Tibial artery (tissue), 4 donors: ENCODE measurements around the gene MED12L.
"Not testable (repeated sequence)": the region's sequence is repeated elsewhere in the genome, so short reads cannot be mapped to it uniquely, and the experiment has no call there.

Experiments
- DNase-seq, 2 donors: peaks; one replicate each; pipeline ENCODE4 v3.0.0-alpha.2; 2019
- H3K27ac ChIP-seq, 2 donors: fragments of 200-600 bp; sonication (generic) in 1 of 2; 1 replicate in 1 of 2; 2 replicates in 1 of 2; pipeline ENCODE4 v1.5.1; 2018 to 2019; ENCODE audit warnings: mild to moderate bottlenecking in 1 of 2
- H3K27me3 ChIP-seq, 2 donors: fragments of 200-600 bp; sonication (generic) in 1 of 2; one replicate each; pipeline versions ENCODE4 v1.5.1 to v1.6.0; 2016 to 2019
- H3K36me3 ChIP-seq, 3 donors: fragments of 200-600 bp; sonication (generic) in 2 of 3; one replicate each; pipeline ENCODE4 v1.5.1; 2016 to 2019; ENCODE audit warnings: mild to moderate bottlenecking in 2 of 3
- H3K4me1 ChIP-seq, 4 donors: fragments of 200-600 bp; sonication (generic) in 2 of 4; 1 replicate in 3 of 4; 2 replicates in 1 of 4; pipeline ENCODE4 v1.5.1; 2016 to 2019
- H3K4me3 ChIP-seq, 2 donors: fragments of 200-600 bp; sonication (generic) in 1 of 2; 1 replicate in 1 of 2; 2 replicates in 1 of 2; pipeline ENCODE4 v1.5.1; 2018 to 2019; ENCODE audit warnings: mild to moderate bottlenecking in 2 of 2
- H3K9me3 ChIP-seq, 3 donors: fragments of 200-600 bp; sonication (generic) in 1 of 3; one replicate each; pipeline ENCODE4 v1.5.1; 2016 to 2019
- intact Hi-C: fragments of 100-400 bp; cut with DNase I; formaldehyde crosslinking; loops from one replicate; pipeline ENCODE4 v1.15.0; 2023; ENCODE audit warnings: low total_unique reads
- TF ChIP-seq, protein P1 (sequence below), 2 experiments: fragments of 200-600 bp in 1 of 2; fragments of 450-650 bp in 1 of 2; IDR thresholded peaks; one replicate each; pipeline ENCODE4 v1.5.1; 2017 to 2019; ENCODE audit warnings: antibody characterized with exemption in 2 of 2, mild to moderate bottlenecking in 1 of 2, moderate library complexity in 1 of 2

MED12L gene

GRCh38 chr3:151165226-151165625 lies 79.8 kb downstream of the MED12L start:
- H3K27ac ChIP-seq: no peak overlapping the region
- no peak overlapping the region for H3K4me3 ChIP-seq
- intact Hi-C loops: loop anchor here (10.0 kb wide), 1 partner anchor 120 kb away; no protein-coding TSS in a partner anchor
- H3K4me1 ChIP-seq: no peaks in the 10 kb centered on the region
- no peaks in the 10 kb centered on the region for H3K27me3 ChIP-seq
- DNase-seq: no peak
- H3K9me3 ChIP-seq: no peaks in the 10 kb centered on the region
- TF ChIP-seq, protein P1, sequence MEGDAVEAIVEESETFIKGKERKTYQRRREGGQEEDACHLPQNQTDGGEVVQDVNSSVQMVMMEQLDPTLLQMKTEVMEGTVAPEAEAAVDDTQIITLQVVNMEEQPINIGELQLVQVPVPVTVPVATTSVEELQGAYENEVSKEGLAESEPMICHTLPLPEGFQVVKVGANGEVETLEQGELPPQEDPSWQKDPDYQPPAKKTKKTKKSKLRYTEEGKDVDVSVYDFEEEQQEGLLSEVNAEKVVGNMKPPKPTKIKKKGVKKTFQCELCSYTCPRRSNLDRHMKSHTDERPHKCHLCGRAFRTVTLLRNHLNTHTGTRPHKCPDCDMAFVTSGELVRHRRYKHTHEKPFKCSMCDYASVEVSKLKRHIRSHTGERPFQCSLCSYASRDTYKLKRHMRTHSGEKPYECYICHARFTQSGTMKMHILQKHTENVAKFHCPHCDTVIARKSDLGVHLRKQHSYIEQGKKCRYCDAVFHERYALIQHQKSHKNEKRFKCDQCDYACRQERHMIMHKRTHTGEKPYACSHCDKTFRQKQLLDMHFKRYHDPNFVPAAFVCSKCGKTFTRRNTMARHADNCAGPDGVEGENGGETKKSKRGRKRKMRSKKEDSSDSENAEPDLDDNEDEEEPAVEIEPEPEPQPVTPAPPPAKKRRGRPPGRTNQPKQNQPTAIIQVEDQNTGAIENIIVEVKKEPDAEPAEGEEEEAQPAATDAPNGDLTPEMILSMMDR (IDR thresholded peaks at IDR 0.05): no peak
- H3K36me3 ChIP-seq: no peaks in the 10 kb centered on the region

DNA sequence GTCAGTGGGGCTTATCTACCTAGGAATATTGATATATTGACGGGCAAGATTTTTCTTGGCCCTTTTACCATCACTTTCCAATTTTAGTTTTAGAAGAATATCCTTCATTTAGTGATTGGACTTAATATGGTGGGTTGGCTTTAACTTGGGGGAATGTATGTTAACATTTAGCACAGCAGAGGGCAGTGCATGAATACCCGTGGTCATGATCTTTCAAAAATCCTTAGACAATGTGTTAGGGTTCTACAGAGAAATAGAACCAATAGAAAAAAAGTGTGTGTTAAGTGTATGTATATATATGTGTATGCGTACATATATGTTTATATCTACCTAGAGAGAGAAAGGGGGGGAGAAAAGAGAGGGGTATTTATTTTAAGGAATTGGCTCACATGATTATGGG lies 80.7 kb downstream of the MED12L start:
- H3K4me3 ChIP-seq: no peak overlapping the region
- no peak overlapping the region for H3K27ac ChIP-seq
- TF ChIP-seq, protein P1 (IDR thresholded peaks at IDR 0.05): no peak
- intact Hi-C loops: loop anchor here (10.0 kb wide), 1 partner anchor 119 kb away; no protein-coding TSS in a partner anchor
- H3K4me1 ChIP-seq: no peaks in the 10 kb centered on the region
- H3K36me3 ChIP-seq: no peaks in the 10 kb centered on the region
- H3K9me3 ChIP-seq: no peaks in the 10 kb centered on the region
- no peaks in the 10 kb centered on the region for H3K27me3 ChIP-seq
- no peak for DNase-seq

DNA sequence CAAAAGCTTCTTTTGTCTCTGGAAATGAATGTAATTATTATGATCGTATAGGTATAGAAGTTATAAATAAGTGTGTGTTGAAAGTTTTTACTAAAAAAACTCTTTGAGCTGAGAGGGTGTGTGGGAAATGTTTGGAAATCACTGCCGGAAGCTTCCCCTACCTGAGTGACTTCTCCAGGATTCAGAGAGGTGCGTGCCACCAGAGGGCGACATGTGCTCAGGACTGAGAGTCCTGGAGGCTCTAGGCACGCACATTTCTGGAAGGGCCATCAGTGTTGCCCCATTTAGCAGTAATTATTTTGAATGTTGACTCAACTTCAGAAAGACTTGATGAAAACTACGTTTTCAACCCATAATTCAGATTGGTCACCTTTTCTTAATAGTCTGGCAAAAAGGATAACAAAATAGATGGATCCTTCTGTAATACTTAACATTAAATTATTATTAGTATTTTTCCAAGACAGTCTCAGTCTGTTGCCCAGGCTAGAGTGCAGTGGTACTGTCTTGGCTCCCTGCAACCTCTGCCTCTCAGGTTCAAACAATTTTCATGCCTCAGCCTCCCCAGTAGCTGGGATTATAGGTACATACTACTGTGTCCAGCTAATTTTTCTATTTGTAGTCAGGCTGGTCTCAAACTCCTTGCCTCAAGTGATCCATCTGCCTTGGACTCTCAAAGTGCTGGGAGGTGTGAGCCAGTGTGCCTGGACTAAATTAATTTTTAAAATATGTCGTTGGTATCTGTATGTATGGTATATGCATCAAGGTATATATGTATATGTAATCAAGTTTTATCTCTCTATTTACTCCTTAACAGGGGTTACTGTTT lies 83.0 kb downstream of the MED12L start:
- TF ChIP-seq, protein P1 (IDR thresholded peaks at IDR 0.05): peak; percentile 55 to 60
- no peaks in the 10 kb centered on the region for H3K4me1 ChIP-seq
- intact Hi-C loops: loop anchor here (10.0 kb wide), 1 partner anchor 116 kb away; no protein-coding TSS in a partner anchor
- no peaks in the 10 kb centered on the region for H3K9me3 ChIP-seq
- H3K4me3 ChIP-seq: no peak overlapping the region
- no peak overlapping the region for H3K27ac ChIP-seq
- no peaks in the 10 kb centered on the region for H3K36me3 ChIP-seq
- DNase-seq: peak; percentile 74 to 77
- no peaks in the 10 kb centered on the region for H3K27me3 ChIP-seq

DNA sequence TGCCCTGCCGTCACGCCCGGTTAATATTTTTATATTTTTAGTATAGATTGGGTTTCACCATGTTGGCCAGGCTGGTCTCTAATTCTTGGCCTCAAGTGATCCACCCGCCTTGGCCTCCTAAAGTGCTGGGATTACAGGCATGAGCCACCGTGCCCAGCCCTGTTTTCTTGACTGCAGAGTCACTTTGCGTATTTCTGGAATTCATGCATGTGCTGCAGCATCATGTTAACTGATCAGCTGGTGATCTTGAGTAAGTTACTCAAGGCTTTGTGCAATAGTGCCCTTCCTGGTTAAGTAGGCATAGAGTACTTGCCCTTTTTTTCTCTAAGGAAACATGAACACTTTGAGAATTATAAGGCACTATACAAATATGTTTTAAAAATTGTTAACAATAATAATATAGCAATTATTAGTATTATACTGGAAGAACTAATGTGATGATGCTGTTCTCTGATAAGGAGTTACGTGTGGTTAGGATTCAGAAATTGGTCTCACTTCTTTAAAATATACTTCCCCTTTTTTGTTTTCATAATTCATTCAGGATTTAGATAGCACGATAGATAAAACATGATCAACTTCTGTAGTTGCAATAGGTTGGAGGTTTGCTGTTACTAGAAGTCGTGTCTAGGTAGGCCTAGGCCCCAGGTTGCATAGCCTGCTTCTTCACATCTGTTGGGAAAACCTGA lies 83.9 kb downstream of the MED12L start:
- H3K4me1 ChIP-seq: no peaks in the 10 kb centered on the region
- H3K27ac ChIP-seq: no peak overlapping the region
- H3K27me3 ChIP-seq: no peaks in the 10 kb centered on the region
- H3K4me3 ChIP-seq: no peak overlapping the region
- TF ChIP-seq, protein P1 (IDR thresholded peaks at IDR 0.05): no peak
- intact Hi-C loops: loop anchor here (10.0 kb wide), 1 partner anchor 115 kb away; no protein-coding TSS in a partner anchor
- DNase-seq: peak in 1 of 2 donors; percentile 47
- no peaks in the 10 kb centered on the region for H3K9me3 ChIP-seq
- no peaks in the 10 kb centered on the region for H3K36me3 ChIP-seq

- not testable (repeated sequence) for H3K9me3 ChIP-seq, H3K36me3 ChIP-seq, H3K4me1 ChIP-seq, H3K27me3 ChIP-seq, H3K27ac ChIP-seq, H3K4me3 ChIP-seq
- intact Hi-C loops: loop anchor here (10.0 kb wide), 1 partner anchor 115 kb away; no protein-coding TSS in a partner anchor
- DNase-seq: peak; percentile 70 to 74
Observed at GRCh38 chr3:151169948-151170679, 84.7 kb downstream of the MED12L start.
